ENCODE results near the gene MRPL53. TPM values are rescaled to one million over a fixed set of nuclear protein-coding genes. Genes with fewer than 3 reads are reported as not detected.
A peak's percentile ranks its signal among the peaks of the same experiment; 100 is the strongest.

Gene MRPL53
- total and polyA plus RNA-seq, 2 experiments from 2014 or later = 7.7 to 65.1 TPM

- ATAC-seq = peak; percentile 23
- peaks cover 42% of the 10 kb centered on the region for H3K4me1 ChIP-seq (ENCODE audit: insufficient read depth)
- H3K9me3 Mint-ChIP-seq = no peaks in the 10 kb centered on the region
- peak; percentile 73 for TF ChIP-seq EZH2 (IDR thresholded peaks at IDR 0.05; ENCODE audit: low read depth, unreplicated experiment)
- TF ChIP-seq ZNF114 (CRISPR knock-in tag; IDR thresholded peaks at IDR 0.05) = no peak
- no peak for TF ChIP-seq CTCF (conservative IDR thresholded peaks at IDR 0.05; ENCODE audit: low read depth in 2 of 2)
- TF ChIP-seq ZNF331 (CRISPR knock-in tag; IDR thresholded peaks at IDR 0.05; ENCODE audit: low read depth) = no peak
- TF ChIP-seq STAT1 (IDR thresholded peaks at IDR 0.05; ENCODE audit: unreplicated experiment) = no peak
- no peak for TF ChIP-seq CREB1 (CRISPR knock-in tag; IDR thresholded peaks at IDR 0.05; ENCODE audit: low read depth)
- no peak for TF ChIP-seq JUNB (IDR thresholded peaks at IDR 0.05; ENCODE audit: unreplicated experiment)
- TF ChIP-seq ETS1 (IDR thresholded peaks at IDR 0.05) = no peak
- no peak for TF ChIP-seq ZNF462 (CRISPR knock-in tag; IDR thresholded peaks at IDR 0.05)
- TF ChIP-seq NANOG (IDR thresholded peaks at IDR 0.05; ENCODE audit: borderline replicate concordance) = no peak
- TF ChIP-seq EZH2phosphoT487 (IDR thresholded peaks at IDR 0.05; ENCODE audit: unreplicated experiment) = peak; percentile 71
- TF ChIP-seq POLR2AphosphoS5 (IDR thresholded peaks at IDR 0.05; ENCODE audit: low read depth) = peak; percentile 36; the same call in 1 of the 2 replicates
- TF ChIP-seq, protein P1, sequence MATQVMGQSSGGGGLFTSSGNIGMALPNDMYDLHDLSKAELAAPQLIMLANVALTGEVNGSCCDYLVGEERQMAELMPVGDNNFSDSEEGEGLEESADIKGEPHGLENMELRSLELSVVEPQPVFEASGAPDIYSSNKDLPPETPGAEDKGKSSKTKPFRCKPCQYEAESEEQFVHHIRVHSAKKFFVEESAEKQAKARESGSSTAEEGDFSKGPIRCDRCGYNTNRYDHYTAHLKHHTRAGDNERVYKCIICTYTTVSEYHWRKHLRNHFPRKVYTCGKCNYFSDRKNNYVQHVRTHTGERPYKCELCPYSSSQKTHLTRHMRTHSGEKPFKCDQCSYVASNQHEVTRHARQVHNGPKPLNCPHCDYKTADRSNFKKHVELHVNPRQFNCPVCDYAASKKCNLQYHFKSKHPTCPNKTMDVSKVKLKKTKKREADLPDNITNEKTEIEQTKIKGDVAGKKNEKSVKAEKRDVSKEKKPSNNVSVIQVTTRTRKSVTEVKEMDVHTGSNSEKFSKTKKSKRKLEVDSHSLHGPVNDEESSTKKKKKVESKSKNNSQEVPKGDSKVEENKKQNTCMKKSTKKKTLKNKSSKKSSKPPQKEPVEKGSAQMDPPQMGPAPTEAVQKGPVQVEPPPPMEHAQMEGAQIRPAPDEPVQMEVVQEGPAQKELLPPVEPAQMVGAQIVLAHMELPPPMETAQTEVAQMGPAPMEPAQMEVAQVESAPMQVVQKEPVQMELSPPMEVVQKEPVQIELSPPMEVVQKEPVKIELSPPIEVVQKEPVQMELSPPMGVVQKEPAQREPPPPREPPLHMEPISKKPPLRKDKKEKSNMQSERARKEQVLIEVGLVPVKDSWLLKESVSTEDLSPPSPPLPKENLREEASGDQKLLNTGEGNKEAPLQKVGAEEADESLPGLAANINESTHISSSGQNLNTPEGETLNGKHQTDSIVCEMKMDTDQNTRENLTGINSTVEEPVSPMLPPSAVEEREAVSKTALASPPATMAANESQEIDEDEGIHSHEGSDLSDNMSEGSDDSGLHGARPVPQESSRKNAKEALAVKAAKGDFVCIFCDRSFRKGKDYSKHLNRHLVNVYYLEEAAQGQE (IDR thresholded peaks at IDR 0.05; ENCODE audit: unreplicated experiment) = no peak
- H2AFZ ChIP-seq = peak overlapping the region; percentile 98
- peaks cover 8% of the 10 kb centered on the region; the same call in 1 of the 2 replicates for H4K20me1 ChIP-seq (replicated peaks; ENCODE audit: insufficient read depth)
- H3K4me2 ChIP-seq = peak overlapping the region; percentile 95
- H3K79me2 ChIP-seq (replicated peaks; ENCODE audit: insufficient read depth) = no peaks in the 10 kb centered on the region
- H3K27ac ChIP-seq (ENCODE audit: low read depth) = no peak overlapping the region
- H3K27me3 Mint-ChIP-seq (ENCODE audit: insufficient read depth, low read depth, poor library complexity) = peaks cover 79% of the 10 kb centered on the region
- H3K4me3 Mint-ChIP-seq = peak overlapping the region; percentile 77
- H3K27ac Mint-ChIP-seq = no peak overlapping the region
- H3K9me2 ChIP-seq (ENCODE audit: insufficient read depth) = no peaks in the 10 kb centered on the region
- H3K4me3 ChIP-seq = peak overlapping the region; percentile 69
- peaks cover 13% of the 10 kb centered on the region for H3K36me3 Mint-ChIP-seq (ENCODE audit: low read depth)
- DNase-seq (ENCODE audit: low spot score) = peak; percentile 72
- no peaks in the 10 kb centered on the region for H3K36me3 ChIP-seq (ENCODE audit: insufficient read depth)
- H3F3A ChIP-seq (replicated peaks; ENCODE audit: low read depth) = peaks cover 39% of the 10 kb centered on the region
- peaks cover 42% of the 10 kb centered on the region for H3K4me1 Mint-ChIP-seq
- peaks cover 90% of the 10 kb centered on the region for H3K27me3 ChIP-seq (ENCODE audit: insufficient read depth)
Observed at GRCh38 chr2:74497777-74498499, 25.5 kb upstream of the MRPL53 start.
